H9 (cell line): ENCODE measurements around the gene LDLRAD4. TPM values are rescaled to one million over a fixed set of nuclear protein-coding genes. Genes with fewer than 3 reads are reported as not detected.

ENCODE experiments used
- DNase-seq: peaks from one replicate; pipeline ENCODE4 v3.0.0-alpha.2; 2017
- H2AFZ ChIP-seq: one replicate; pipeline ENCODE4 v1.6.1; 2013; ENCODE audit warnings: mild to moderate bottlenecking, low read length, control low read depth, moderate library complexity
- H2AK5ac ChIP-seq: 2 replicates; pipeline ENCODE4 v1.6.1; 2013; ENCODE audit warnings: low read length, control low read depth, mixed read lengths; ENCODE audit not compliant: insufficient read length
- H2BK120ac ChIP-seq: one replicate; pipeline ENCODE4 v1.6.1; 2013; ENCODE audit warnings: low read depth, mild to moderate bottlenecking, low read length, control low read depth, inconsistent platforms; ENCODE audit not compliant: poor library complexity, severe bottlenecking
- H2BK12ac ChIP-seq: 2 replicates; pipeline ENCODE4 v1.6.1; 2013; ENCODE audit warnings: low read length, control low read depth, mixed read lengths, low read depth; ENCODE audit not compliant: insufficient read length
- H2BK15ac ChIP-seq: 2 replicates; pipeline ENCODE4 v1.6.1; 2013; ENCODE audit warnings: low read depth, low read length, control low read depth
- H2BK20ac ChIP-seq: one replicate; pipeline ENCODE4 v1.6.1; 2013; ENCODE audit warnings: low read depth, mild to moderate bottlenecking, low read length, control low read depth, inconsistent platforms; ENCODE audit not compliant: poor library complexity, severe bottlenecking
- H2BK5ac ChIP-seq: 2 replicates; pipeline ENCODE4 v1.6.1; 2013; ENCODE audit warnings: low read length, control low read depth, mixed read lengths; ENCODE audit not compliant: insufficient read length
- H3K14ac ChIP-seq: 2 replicates; pipeline ENCODE4 v1.6.1; 2013; ENCODE audit warnings: low read length, control low read depth; ENCODE audit not compliant: insufficient read depth
- H3K18ac ChIP-seq: 2 replicates; pipeline ENCODE4 v1.6.1; 2013; ENCODE audit warnings: low read depth, mild to moderate bottlenecking, mixed read lengths, low read length, control low read depth; ENCODE audit not compliant: insufficient read length
- H3K23ac ChIP-seq: 2 replicates; pipeline ENCODE4 v1.6.1; 2013; ENCODE audit warnings: low read length, control low read depth, mixed read lengths, low read depth; ENCODE audit not compliant: insufficient read length
- H3K23me2 ChIP-seq: 2 replicates; pipeline ENCODE4 v1.6.1; 2013; ENCODE audit warnings: low read depth, mild to moderate bottlenecking, mixed read lengths, low read length, control low read depth; ENCODE audit not compliant: insufficient read length, poor library complexity, severe bottlenecking
- H3K27ac ChIP-seq: 2 replicates; pipeline ENCODE4 v1.5.1; 2013; ENCODE audit warnings: low read length, control low read depth, mixed read lengths, low read depth; ENCODE audit not compliant: insufficient read length
- H3K27me3 ChIP-seq: 2 replicates; pipeline ENCODE4 v1.6.1; 2013; ENCODE audit warnings: low read length, control low read depth, inconsistent platforms; ENCODE audit not compliant: insufficient read depth
- H3K4ac ChIP-seq: 2 replicates; pipeline ENCODE4 v1.6.1; 2013; ENCODE audit warnings: low read depth, mild to moderate bottlenecking, control low read depth, inconsistent platforms, low read length, moderate library complexity
- H3K4me1 ChIP-seq: 2 replicates; pipeline ENCODE4 v1.6.1; 2013; ENCODE audit warnings: low read length, control low read depth, inconsistent platforms; ENCODE audit not compliant: insufficient read depth
- H3K4me2 ChIP-seq: 2 replicates; pipeline ENCODE4 v1.6.1; 2013; ENCODE audit warnings: low read length, control low read depth, mixed read lengths; ENCODE audit not compliant: insufficient read length, insufficient read depth
- H3K56ac ChIP-seq: 2 replicates; pipeline ENCODE4 v1.6.1; 2013; ENCODE audit warnings: low read depth, mild to moderate bottlenecking, mixed read lengths, low read length, control low read depth; ENCODE audit not compliant: insufficient read length
- H3K79me1 ChIP-seq: 2 replicates; pipeline ENCODE4 v1.6.1; 2013; ENCODE audit warnings: low read depth, mild to moderate bottlenecking, moderate library complexity, low read length, control low read depth, inconsistent platforms; ENCODE audit not compliant: insufficient read depth, poor library complexity, severe bottlenecking
- H3K79me2 ChIP-seq: 2 replicates; pipeline ENCODE4 v1.6.1; 2013; ENCODE audit warnings: low read length, control low read depth, inconsistent platforms; ENCODE audit not compliant: insufficient read depth
- H3K9ac ChIP-seq: 2 replicates; pipeline ENCODE4 v1.6.1; 2013; ENCODE audit warnings: low read length, control low read depth, mixed read lengths; ENCODE audit not compliant: insufficient read length; ENCODE audit errors: extremely low read depth
- H3K9me3 ChIP-seq: one replicate; pipeline ENCODE4 v1.6.1; 2013; ENCODE audit warnings: low read depth, low read length, inconsistent platforms; ENCODE audit not compliant: control insufficient read depth
- H3T11ph ChIP-seq: one replicate; pipeline ENCODE4 v1.6.1; 2013; ENCODE audit warnings: mild to moderate bottlenecking, low read length, control low read depth, inconsistent platforms
- H4K20me1 ChIP-seq: one replicate; pipeline ENCODE4 v1.6.1; 2013; ENCODE audit not compliant: control insufficient read depth, insufficient read length, insufficient read depth
- H4K5ac ChIP-seq: 2 replicates; pipeline ENCODE4 v1.6.1; 2013; ENCODE audit warnings: low read depth, mild to moderate bottlenecking, mixed read lengths, low read length, control low read depth; ENCODE audit not compliant: insufficient read length
- H4K8ac ChIP-seq: replicated peaks from 2 replicates; pipeline ENCODE4 v1.6.1; 2013; ENCODE audit warnings: low read length, control low read depth, mixed read lengths, low read depth; ENCODE audit not compliant: insufficient read length
- H4K91ac ChIP-seq: 2 replicates; pipeline ENCODE4 v1.6.1; 2013; ENCODE audit warnings: low read depth, mild to moderate bottlenecking, moderate library complexity, mixed read lengths, low read length, control low read depth; ENCODE audit not compliant: insufficient read length
- H3K27ac Mint-ChIP-seq, 3 experiments: 2 replicates in 2 of 3; 3 replicates in 1 of 3; pipeline ENCODE4 v1.8.0; 2020 to 2021; ENCODE audit warnings: mixed read lengths in 3 of 3, mild to moderate bottlenecking in 1 of 3, moderate library complexity in 1 of 3
- H3K27me3 Mint-ChIP-seq: 2 replicates; pipeline ENCODE4 v1.8.0; 2021; ENCODE audit warnings: low read depth, mild to moderate bottlenecking, moderate library complexity, mixed read lengths
- H3K36me3 Mint-ChIP-seq, 3 experiments: 2 replicates in 2 of 3; 3 replicates in 1 of 3; pipeline ENCODE4 v1.8.0; 2020 to 2021; ENCODE audit warnings: low read depth in 3 of 3, mixed read lengths in 3 of 3; ENCODE audit not compliant: insufficient read depth in 1 of 3
- H3K4me1 Mint-ChIP-seq, 2 experiments: 2 replicates each; pipeline ENCODE4 v1.8.0; 2020; ENCODE audit warnings: mixed read lengths in 2 of 2
- H3K4me3 Mint-ChIP-seq, 2 experiments: 2 replicates in 1 of 2; 3 replicates in 1 of 2; pipeline ENCODE4 v1.8.0; 2020 to 2021; ENCODE audit warnings: mild to moderate bottlenecking in 2 of 2, mixed read lengths in 2 of 2, moderate library complexity in 1 of 2
- H3K9me3 Mint-ChIP-seq, 2 experiments: 2 replicates in 1 of 2; 3 replicates in 1 of 2; pipeline ENCODE4 v1.8.0; 2020; ENCODE audit warnings: mild to moderate bottlenecking in 2 of 2, mixed read lengths in 2 of 2, moderate library complexity in 1 of 2
- WGBS: extraction: QIAGEN DNeasy Blood & Tissue Kit; methylation state at CpG from one replicate; pipeline ENCODE4 v1.1.7; 2013; ENCODE audit warnings: missing lambda C conversion rate, low lambda C conversion rate, mixed read lengths; ENCODE audit not compliant: insufficient read length; ENCODE audit errors: extremely low coverage; 5-methylcytosine and 5-hydroxymethylcytosine counted together
- total RNA-seq: library from RNA; stranded (reverse); gene quantifications from 2 replicates; pipeline ENCODE4 v1.2.1, GENCODE V29; 2021
- TF ChIP-seq, protein P1 (sequence below): fragments of 200-600 bp; sonication (generic); conservative IDR thresholded peaks from 3 replicates; pipeline ENCODE4 v1.8.0; 2021; ENCODE audit warnings: antibody characterized with exemption, mild to moderate bottlenecking

The LDLRAD4 gene
- total RNA-seq, 1 experiment from 2014 or later: 3.9 TPM

DNA sequence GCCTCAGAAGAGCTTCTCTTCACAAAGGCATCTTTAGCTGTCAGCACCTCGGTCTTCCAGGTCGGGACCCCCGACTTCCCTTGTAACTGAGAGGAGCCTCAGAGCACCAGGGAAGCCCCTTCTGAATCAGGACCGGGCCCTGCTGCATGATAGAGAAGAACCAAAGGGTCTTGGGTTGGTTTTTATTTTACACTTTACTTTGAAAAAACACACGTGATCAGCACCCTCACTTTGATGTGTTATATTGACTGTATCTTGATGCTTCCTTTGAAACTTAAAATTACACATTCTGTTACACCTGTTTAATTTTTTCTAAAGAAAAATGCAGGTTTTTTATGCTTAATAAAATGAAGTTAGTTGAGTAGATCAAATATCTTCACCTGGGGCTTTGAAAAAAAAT, 305.5 kb downstream of the LDLRAD4 start:
- no peak overlapping the region for H3K4me2 ChIP-seq
- no peak overlapping the region for H3K4ac ChIP-seq
- H2AFZ ChIP-seq: no peak overlapping the region
- Mint-ChIP-seq H3K4me1 (no peaks in the 10 kb centered on the region; a peak in 1 of 4 replicates), H3K27ac (no peak overlapping the region), H3K4me3 (no peak overlapping the region), H3K36me3 (no peaks in the 10 kb centered on the region), H3K27me3 (no peaks in the 10 kb centered on the region; the same call in 1 of the 2 replicates), H3K9me3 (no peaks in the 10 kb centered on the region)
- no peak overlapping the region for H4K91ac ChIP-seq
- DNase-seq: no peak
- no peak overlapping the region for H3K14ac ChIP-seq
- H2BK120ac ChIP-seq: no peak overlapping the region
- no peaks in the 10 kb centered on the region for H3K79me1 ChIP-seq
- H4K8ac ChIP-seq: no peak overlapping the region
- H4K5ac ChIP-seq: no peak overlapping the region
- H3K18ac ChIP-seq: no peak overlapping the region
- H3K4me1 ChIP-seq: no peaks in the 10 kb centered on the region
- no peaks in the 10 kb centered on the region for H3K27me3 ChIP-seq
- no peak overlapping the region for H3K9ac ChIP-seq
- no peaks in the 10 kb centered on the region for H4K20me1 ChIP-seq
- no peak overlapping the region for H3K23ac ChIP-seq
- H3K23me2 ChIP-seq: no peaks in the 10 kb centered on the region
- no peak overlapping the region for H2BK5ac ChIP-seq
- H3K27ac ChIP-seq: no peak overlapping the region
- no peaks in the 10 kb centered on the region for H3K79me2 ChIP-seq
- H2BK15ac ChIP-seq: no peak overlapping the region
- H2AK5ac ChIP-seq: no peak overlapping the region
- no peak overlapping the region for H2BK12ac ChIP-seq
- WGBS: no CpG with 5 or more reads among the region's 5 CpGs
- no peaks in the 10 kb centered on the region for H3K9me3 ChIP-seq
- no peak overlapping the region for H3K56ac ChIP-seq
- H3T11ph ChIP-seq: no peak overlapping the region
- H2BK20ac ChIP-seq: no peak overlapping the region
- TF ChIP-seq, protein P1, sequence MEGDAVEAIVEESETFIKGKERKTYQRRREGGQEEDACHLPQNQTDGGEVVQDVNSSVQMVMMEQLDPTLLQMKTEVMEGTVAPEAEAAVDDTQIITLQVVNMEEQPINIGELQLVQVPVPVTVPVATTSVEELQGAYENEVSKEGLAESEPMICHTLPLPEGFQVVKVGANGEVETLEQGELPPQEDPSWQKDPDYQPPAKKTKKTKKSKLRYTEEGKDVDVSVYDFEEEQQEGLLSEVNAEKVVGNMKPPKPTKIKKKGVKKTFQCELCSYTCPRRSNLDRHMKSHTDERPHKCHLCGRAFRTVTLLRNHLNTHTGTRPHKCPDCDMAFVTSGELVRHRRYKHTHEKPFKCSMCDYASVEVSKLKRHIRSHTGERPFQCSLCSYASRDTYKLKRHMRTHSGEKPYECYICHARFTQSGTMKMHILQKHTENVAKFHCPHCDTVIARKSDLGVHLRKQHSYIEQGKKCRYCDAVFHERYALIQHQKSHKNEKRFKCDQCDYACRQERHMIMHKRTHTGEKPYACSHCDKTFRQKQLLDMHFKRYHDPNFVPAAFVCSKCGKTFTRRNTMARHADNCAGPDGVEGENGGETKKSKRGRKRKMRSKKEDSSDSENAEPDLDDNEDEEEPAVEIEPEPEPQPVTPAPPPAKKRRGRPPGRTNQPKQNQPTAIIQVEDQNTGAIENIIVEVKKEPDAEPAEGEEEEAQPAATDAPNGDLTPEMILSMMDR: no peak
